DOHH2 (cell line): ENCODE measurements around the gene LTA4H.

Experiments used
- H3F3A ChIP-seq: fragments of 200-600 bp; sonication (generic), shearing (Covaris generic); 2 replicates; pipeline ENCODE4 v1.6.0; 2016; ENCODE audit warnings: antibody characterized with exemption, mild to moderate bottlenecking; ENCODE audit not compliant: control insufficient read depth, insufficient read depth
- H3K27ac ChIP-seq: fragments of 200-600 bp; sonication (generic); 2 replicates; pipeline ENCODE4 v1.5.1; 2014; ENCODE audit warnings: low read depth, mild to moderate bottlenecking, low read length, moderate library complexity
- H3K27me3 ChIP-seq: fragments of 200-600 bp; sonication (generic); 2 replicates; pipeline ENCODE4 v1.6.1; 2014; ENCODE audit warnings: mild to moderate bottlenecking, low read length, mixed read lengths; ENCODE audit not compliant: control insufficient read depth
- H3K36me3 ChIP-seq: fragments of 200-600 bp; sonication (generic); 2 replicates; pipeline ENCODE4 v1.6.1; 2014; ENCODE audit warnings: mild to moderate bottlenecking, low read length, moderate library complexity, mixed read lengths; ENCODE audit not compliant: control insufficient read depth
- H3K4me1 ChIP-seq: fragments of 200-600 bp; sonication (generic); 2 replicates; pipeline ENCODE4 v1.6.1; 2014; ENCODE audit warnings: mild to moderate bottlenecking, low read length, mixed read lengths; ENCODE audit not compliant: control insufficient read depth
- H3K4me2 ChIP-seq: fragments of 200-600 bp; sonication (generic); 2 replicates; pipeline ENCODE4 v1.6.0; 2014; ENCODE audit warnings: mild to moderate bottlenecking, low read length, moderate library complexity
- H3K4me3 ChIP-seq: fragments of 200-600 bp; sonication (generic); 2 replicates; pipeline ENCODE4 v1.5.1; 2014; ENCODE audit warnings: mild to moderate bottlenecking, low read length, mixed read lengths
- H3K79me2 ChIP-seq: fragments of 200-600 bp; sonication (generic); 2 replicates; pipeline ENCODE4 v1.6.1; 2014; ENCODE audit warnings: mild to moderate bottlenecking, low read length, mixed read lengths; ENCODE audit not compliant: control insufficient read depth
- H3K9me2 ChIP-seq: fragments of 200-600 bp; sonication (generic); replicated peaks from 2 replicates; pipeline ENCODE4 v1.6.1; 2014; ENCODE audit warnings: mild to moderate bottlenecking, low read length, mixed read lengths; ENCODE audit not compliant: control insufficient read depth
- H3K9me3 ChIP-seq: fragments of 200-600 bp; sonication (generic); 2 replicates; pipeline ENCODE4 v1.6.1; 2014; ENCODE audit warnings: antibody characterized with exemption, low read length, mixed read lengths; ENCODE audit not compliant: control insufficient read depth, insufficient read depth
- H4K20me1 ChIP-seq: fragments of 200-600 bp; sonication (generic); 2 replicates; pipeline ENCODE4 v1.6.0; 2014; ENCODE audit warnings: low read depth, mild to moderate bottlenecking, antibody characterized with exemption, low read length, moderate library complexity; ENCODE audit not compliant: control insufficient read depth, insufficient read depth
- EZH2phosphoT487 ChIP-seq: fragments of 200-600 bp; sonication (generic); IDR thresholded peaks from 2 replicates; pipeline ENCODE4 v1.6.1; 2017; ENCODE audit warnings: borderline replicate concordance, mild to moderate bottlenecking, antibody characterized with exemption, low read length, moderate library complexity, mixed read lengths
- TF ChIP-seq, protein P1 (sequence below): fragments of 200-600 bp; sonication (generic); IDR thresholded peaks from one replicate; pipeline ENCODE4 v1.5.1; 2014; ENCODE audit warnings: antibody characterized with exemption, mild to moderate bottlenecking, low read depth, low read length; ENCODE audit not compliant: poor library complexity, severe bottlenecking

LTA4H gene

DNA sequence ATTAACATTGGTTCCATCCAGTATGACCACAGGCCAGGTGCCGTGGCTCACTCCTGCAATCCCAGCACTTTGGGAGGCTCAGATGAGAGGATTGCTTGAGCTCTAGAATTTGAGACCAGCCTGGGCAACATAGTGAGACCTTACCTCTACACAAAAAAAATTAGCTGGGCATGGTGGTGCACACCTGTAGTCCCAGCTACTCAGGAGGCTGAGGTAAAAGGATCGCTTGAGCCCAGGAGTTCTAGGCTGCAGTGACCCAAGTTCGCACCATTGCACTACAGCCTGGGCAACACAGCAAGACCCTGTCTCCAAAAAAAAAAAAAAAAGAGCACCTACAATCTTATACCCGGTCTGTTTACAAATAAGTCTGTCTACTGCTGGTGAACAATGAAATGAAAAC, 9.9 kb downstream of the LTA4H start:
- Histone ChIP-seq H3K9me3 (no peaks in the 10 kb centered on the region), H3K4me1 (peaks cover 20% of the 10 kb centered on the region), H4K20me1 (no peaks in the 10 kb centered on the region), H3K4me3 (no peak overlapping the region), H3K9me2 (no peaks in the 10 kb centered on the region), H3K27ac (no peak overlapping the region), H3K27me3 (no peaks in the 10 kb centered on the region), H3K79me2 (peaks cover 12% of the 10 kb centered on the region), H3K36me3 (peaks cover 73% of the 10 kb centered on the region), H3K4me2 (no peak overlapping the region), H3F3A (no peaks in the 10 kb centered on the region; the same call in 1 of the 2 replicates)
- no peak for TF ChIP-seq EZH2phosphoT487
- TF ChIP-seq, protein P1, sequence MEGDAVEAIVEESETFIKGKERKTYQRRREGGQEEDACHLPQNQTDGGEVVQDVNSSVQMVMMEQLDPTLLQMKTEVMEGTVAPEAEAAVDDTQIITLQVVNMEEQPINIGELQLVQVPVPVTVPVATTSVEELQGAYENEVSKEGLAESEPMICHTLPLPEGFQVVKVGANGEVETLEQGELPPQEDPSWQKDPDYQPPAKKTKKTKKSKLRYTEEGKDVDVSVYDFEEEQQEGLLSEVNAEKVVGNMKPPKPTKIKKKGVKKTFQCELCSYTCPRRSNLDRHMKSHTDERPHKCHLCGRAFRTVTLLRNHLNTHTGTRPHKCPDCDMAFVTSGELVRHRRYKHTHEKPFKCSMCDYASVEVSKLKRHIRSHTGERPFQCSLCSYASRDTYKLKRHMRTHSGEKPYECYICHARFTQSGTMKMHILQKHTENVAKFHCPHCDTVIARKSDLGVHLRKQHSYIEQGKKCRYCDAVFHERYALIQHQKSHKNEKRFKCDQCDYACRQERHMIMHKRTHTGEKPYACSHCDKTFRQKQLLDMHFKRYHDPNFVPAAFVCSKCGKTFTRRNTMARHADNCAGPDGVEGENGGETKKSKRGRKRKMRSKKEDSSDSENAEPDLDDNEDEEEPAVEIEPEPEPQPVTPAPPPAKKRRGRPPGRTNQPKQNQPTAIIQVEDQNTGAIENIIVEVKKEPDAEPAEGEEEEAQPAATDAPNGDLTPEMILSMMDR = no peak

DNA sequence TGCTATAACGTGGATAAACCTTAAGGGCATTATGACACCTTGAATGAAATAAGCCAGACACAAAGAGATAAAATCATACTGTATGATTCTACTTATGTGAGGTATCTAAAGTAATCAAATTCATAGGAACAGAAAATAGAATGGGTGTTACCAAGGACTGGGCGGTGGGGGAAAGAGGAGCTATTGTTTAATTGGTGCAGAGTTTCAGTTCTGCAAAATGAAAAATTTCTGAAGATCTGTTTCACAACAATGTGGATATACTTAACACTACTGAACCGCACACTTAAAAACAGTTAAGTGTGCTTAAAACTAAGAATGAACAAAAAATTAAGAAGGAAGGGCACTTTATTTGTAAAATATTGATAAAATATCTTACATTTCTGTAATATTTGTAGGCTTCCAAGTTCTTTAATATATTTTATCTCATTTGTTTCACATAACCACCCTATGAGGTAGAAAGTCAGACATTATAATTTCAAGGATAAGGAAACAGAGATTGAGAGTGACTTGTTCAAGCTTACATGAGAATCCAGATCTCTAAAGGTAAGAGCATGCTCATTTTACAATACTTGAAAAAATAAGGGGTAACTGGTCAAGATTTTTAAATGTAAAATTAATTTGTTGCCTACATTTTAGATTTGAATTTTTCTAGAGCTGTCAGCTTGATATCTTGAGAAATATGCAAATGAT, 14.9 kb downstream of the LTA4H start:
- Histone ChIP-seq H4K20me1 (no peaks in the 10 kb centered on the region), H3K9me3 (no peaks in the 10 kb centered on the region), H3K79me2 (no peaks in the 10 kb centered on the region), H3K4me1 (peaks cover 23% of the 10 kb centered on the region), H3K4me2 (peak overlapping the region; percentile 36), H3K27ac (peak overlapping the region; percentile 57), H3K27me3 (no peaks in the 10 kb centered on the region), H3K36me3 (peaks cover 68% of the 10 kb centered on the region), H3F3A (no peaks in the 10 kb centered on the region; the same call in 1 of the 2 replicates), H3K4me3 (peak overlapping the region; percentile 28), H3K9me2 (no peaks in the 10 kb centered on the region)
- no peak for TF ChIP-seq EZH2phosphoT487
- TF ChIP-seq, protein P1 = no peak

DNA sequence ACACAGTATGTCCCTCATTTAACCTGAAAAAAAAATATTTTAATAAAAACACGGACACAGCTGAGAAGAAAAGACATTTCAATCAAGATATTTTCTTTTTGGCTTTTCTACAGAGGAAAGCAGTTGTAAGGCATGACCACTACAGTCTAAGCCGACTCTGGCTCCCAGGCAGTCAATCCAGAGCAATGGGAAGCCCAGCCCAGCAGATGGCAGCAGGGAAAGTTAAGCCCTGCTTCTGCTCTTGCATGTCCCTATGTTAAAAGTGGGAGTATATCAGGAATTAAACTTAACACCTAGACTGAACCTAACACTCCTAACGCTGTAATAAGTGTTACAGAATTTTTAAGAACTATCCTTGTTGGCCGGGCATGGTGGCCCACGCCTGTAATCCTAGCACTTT, 19.7 kb downstream of the LTA4H start:
- peaks cover 71% of the 10 kb centered on the region for H3K36me3 ChIP-seq

More for the DNA sequence above, 19.7 kb downstream of the LTA4H start:
- no peaks in the 10 kb centered on the region for H3K9me2 ChIP-seq
- no peak overlapping the region for H3K4me3 ChIP-seq
- TF ChIP-seq, protein P1 = no peak
- TF ChIP-seq EZH2phosphoT487 = no peak
- peaks cover 9% of the 10 kb centered on the region for H3K4me1 ChIP-seq
- H3K27ac ChIP-seq = no peak overlapping the region
- H4K20me1 ChIP-seq = no peaks in the 10 kb centered on the region
- H3F3A ChIP-seq = no peaks in the 10 kb centered on the region
- H3K79me2 ChIP-seq = no peaks in the 10 kb centered on the region
- no peaks in the 10 kb centered on the region for H3K9me3 ChIP-seq
- no peak overlapping the region for H3K4me2 ChIP-seq
- no peaks in the 10 kb centered on the region for H3K27me3 ChIP-seq
